Measurements from ENCODE around the gene SH3YL1. TPM values are rescaled to one million over a fixed set of nuclear protein-coding genes. Genes with fewer than 3 reads are reported as not detected.

Gene SH3YL1
- total RNA-seq, 1 donor from 2014 or later: 27.3 TPM

GRCh38 chr2:169741-170140, 94.1 kb downstream of the SH3YL1 start:
- H2AFZ ChIP-seq (ENCODE audit: low read depth, low read length): no peak overlapping the region
- no peak for FAIRE-seq
- Mint-ChIP-seq H3K4me3 (ENCODE audit: unreplicated experiment) (no peak overlapping the region), H3K27me3 (ENCODE audit: low read depth, unreplicated experiment) (no peaks in the 10 kb centered on the region), H3K9me3 (ENCODE audit: unreplicated experiment) (no peaks in the 10 kb centered on the region), H3K36me3 (ENCODE audit: low read depth, unreplicated experiment) (no peaks in the 10 kb centered on the region), H3K27ac (ENCODE audit: unreplicated experiment) (no peak overlapping the region), H3K4me1 (ENCODE audit: low read depth, unreplicated experiment) (no peaks in the 10 kb centered on the region)
- H3K9me3 ChIP-seq (ENCODE audit: insufficient read depth, low read depth, low read length): no peaks in the 10 kb centered on the region
- no peaks in the 10 kb centered on the region for H3K36me3 ChIP-seq (ENCODE audit: insufficient read depth, low read length)
- H3K27me3 ChIP-seq (ENCODE audit: insufficient read depth, low read length): no peaks in the 10 kb centered on the region
- H4K20me1 ChIP-seq (ENCODE audit: insufficient read depth, low read length): no peaks in the 10 kb centered on the region
- no peak overlapping the region for H3K9ac ChIP-seq (ENCODE audit: low read length)
- no peak overlapping the region for H3K4me3 ChIP-seq (ENCODE audit: insufficient read depth, low read depth, low read length)
- TF ChIP-seq EZH2 (IDR thresholded peaks at IDR 0.05; ENCODE audit: insufficient read depth, low read length) (no peak), CTCF (IDR thresholded peaks at IDR 0.05; ENCODE audit: insufficient read depth, low read depth, low read length) (no peak)
- no peak overlapping the region for H3K27ac ChIP-seq (ENCODE audit: low read depth, low read length)
- no peak overlapping the region for H3K4me2 ChIP-seq (ENCODE audit: low read length)
- no peaks in the 10 kb centered on the region for H3K4me1 ChIP-seq (ENCODE audit: insufficient read depth, low read length)
- no peak for DNase-seq (ENCODE audit: low read depth)
- no peaks in the 10 kb centered on the region for H3K79me2 ChIP-seq (ENCODE audit: insufficient read depth, low read length)

Other genes with a start within 250 kb of the SH3YL1 start
- gene FAM110C, start 217.5 kb downstream of the SH3YL1 start, total RNA-seq: 0.60 and 1.4 TPM in 2 replicates
- 99.1 and 114 TPM in 2 replicates for gene ACP1, start 915 bp upstream of the SH3YL1 start, total RNA-seq
- 1.3 and 1.5 TPM in 2 replicates for gene ALKAL2, start 24.1 kb upstream of the SH3YL1 start, total RNA-seq